Measurements from ENCODE around the gene SSPN.
"Not testable (repeated sequence)": the region's sequence is repeated elsewhere in the genome, so short reads cannot be mapped to it uniquely, and the experiment has no call there.

Gene SSPN

DNA sequence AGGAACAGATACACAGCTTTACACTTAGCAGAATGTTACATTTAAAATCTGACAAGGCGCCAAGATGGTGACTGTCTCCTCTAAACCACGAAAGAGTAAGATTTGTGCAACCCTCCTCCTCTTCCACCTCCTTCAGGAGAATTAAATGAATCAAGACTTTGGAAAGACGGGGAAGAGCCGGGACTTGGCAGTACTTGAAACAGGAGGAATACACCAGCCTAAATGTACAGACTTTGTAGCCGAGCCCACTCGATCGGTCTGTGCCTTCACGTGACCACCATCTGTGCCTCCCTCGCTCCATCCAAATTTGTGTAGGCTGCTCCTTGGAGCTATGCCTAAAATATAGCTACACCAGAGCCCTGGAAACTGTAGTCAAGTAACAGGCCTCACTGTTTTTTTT is 38.3 kb downstream of the SSPN start:
- no peak for DNase-seq

DNA sequence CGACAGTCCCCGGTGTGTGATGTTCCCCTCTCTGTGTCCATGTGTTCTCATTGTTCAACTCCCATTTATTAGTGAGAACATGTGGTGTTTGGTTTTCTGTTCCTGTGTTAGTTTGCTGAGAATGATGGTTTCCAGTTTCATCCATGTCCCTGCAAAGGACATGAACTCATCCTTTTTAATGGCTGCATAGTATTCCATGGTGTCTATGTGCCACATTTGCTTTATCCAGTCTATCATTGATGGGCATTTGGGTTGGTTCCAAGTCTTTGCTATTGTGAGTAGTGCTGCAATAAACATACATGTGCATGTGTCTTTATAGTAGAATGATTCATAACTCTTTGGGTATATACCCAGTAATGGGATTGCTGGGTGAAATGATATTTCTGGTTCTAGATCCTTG is 40.1 kb downstream of the SSPN start:
- not testable (repeated sequence) for DNase-seq

DNA sequence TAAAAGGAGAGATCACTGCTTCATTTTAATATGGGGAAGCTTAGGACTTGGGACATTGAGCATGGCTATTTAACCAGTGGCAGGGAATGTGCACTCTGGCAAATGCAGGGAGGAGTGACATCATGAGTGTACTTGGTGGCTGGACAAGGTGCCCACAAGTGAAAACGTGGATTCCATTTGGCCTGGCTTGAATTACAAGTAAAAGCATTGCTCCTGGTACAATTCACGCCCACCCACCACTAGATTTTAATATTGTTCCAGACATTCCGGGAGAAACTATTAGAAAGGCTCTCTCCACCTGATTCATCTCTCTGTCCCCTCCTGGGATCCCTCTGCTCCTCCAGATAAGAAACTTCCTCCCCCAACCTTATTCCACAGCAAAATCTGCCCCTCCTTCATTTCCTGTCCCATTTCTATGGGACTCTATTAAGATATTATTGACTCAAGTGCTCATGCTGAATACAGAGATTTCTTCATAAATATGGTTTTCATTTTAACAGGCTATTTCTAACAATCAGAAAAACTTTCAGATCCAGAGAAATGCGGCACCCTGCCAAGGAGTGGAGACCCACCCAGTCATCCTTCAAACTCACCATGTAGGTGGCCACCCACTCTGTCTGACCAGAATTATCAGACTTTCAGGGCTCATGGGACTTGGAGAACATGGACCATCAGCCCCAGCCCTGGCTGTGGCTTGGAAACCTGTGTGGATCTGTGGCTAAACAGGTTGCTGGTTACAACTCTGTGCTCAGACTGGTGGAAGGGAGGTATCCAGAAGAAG is 43.2 kb downstream of the SSPN start:
- DNase-seq: no peak

DNA sequence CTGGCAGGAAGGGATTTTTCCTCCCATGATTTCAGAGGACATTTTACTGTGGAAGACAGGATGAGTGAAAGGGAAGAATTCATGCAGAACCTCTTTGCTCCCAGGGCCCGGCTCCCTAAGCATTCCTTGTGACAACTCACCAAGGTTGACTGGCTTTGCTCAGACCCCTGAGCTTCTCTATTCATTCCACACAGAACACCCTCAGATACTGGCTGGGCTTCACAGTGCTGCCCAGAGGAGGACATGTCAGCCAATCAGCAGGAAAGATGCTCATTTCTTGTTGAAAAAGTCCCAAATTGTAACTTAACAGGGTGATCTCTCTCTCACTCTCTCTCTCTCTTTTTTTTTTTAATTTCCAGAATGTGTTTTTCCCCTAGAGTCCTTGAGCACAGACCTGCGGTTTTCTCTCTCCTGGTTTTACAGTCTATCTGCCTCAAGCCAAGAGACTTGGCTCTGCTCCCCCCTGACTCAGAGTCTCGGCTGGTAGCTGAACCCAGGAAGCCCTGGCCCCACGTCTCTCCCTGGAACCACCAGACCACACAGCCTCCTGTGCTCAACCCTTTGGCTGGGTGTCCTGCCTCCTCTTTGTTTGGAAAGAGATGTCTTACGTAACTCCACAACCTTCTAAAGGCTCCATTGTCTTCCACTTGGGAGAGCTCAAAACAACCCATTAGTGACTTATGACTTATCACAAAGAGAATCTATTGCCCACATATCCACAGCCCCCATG is 43.9 kb downstream of the SSPN start:
- DNase-seq: no peak

- no peak for DNase-seq
These were observed 44.8 kb downstream of the SSPN start for GRCh38 chr12:26239852-26240815.

GRCh38 chr12:26241080-26241479 is 45.7 kb downstream of the SSPN start:
- DNase-seq: no peak

DNA sequence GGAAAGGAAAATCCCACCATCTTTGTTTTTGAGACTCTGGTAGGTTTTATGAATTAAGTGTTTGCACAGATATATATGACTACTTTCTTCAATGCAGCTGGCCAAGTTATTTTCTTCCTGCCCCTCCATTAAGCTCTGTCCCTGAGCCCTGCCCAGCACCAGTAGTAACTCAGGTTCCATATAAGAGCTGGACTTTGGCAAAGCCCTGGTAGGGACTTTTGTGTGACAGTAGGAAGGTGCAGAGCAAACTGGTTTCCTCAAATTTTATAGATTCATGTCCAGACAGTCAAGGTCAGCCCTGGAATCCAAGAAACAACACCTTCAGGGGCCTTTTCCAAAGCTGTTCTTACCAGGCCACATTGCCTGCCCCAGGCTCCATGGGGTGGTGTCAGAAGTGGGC is 47.3 kb downstream of the SSPN start:
- DNase-seq: no peak

GRCh38 chr12:26244503-26244902 is 49.1 kb downstream of the SSPN start:
- no peak for DNase-seq

DNA sequence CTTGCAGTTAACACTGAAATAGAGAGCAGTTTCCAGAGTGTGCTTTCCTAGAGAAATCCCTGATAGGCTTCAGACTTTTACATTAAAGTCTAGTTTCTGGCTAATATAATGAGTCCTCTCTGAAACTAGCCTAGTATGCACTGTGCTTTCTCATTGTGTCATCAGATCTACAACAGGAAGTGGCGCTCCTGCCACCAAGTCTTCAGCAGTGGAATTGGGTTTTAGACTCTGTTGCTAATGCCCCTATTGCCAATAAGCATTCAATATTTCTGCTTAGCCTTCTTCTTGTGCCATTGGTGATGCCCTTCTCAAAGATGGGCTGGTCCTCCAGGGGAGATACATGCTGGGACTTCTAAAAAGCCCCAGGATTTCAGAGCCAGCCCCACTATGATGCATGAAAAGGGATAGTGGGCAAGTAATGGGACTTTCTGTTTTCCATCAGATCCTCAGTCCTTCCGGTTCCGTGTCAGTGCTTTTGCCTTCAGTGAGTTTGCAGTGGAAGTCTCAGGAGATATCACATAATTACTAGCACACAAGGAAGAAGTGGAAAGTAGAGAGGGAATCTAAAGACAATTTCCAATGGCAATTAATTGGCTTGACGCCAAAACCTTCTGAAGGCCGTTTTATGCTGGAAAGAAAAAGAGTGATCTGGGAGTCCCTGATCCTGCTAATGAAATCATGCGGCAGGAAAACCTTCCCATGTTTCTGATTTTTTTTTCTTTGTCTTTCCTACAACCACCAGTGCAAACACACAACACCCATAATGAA is 50.0 kb downstream of the SSPN start:
- no peak for DNase-seq

- no peak for DNase-seq
These were observed 51.3 kb downstream of the SSPN start for GRCh38 chr12:26246483-26247164.

- no peak for DNase-seq
These were observed 52.5 kb downstream of the SSPN start for GRCh38 chr12:26247873-26248272.

DNA sequence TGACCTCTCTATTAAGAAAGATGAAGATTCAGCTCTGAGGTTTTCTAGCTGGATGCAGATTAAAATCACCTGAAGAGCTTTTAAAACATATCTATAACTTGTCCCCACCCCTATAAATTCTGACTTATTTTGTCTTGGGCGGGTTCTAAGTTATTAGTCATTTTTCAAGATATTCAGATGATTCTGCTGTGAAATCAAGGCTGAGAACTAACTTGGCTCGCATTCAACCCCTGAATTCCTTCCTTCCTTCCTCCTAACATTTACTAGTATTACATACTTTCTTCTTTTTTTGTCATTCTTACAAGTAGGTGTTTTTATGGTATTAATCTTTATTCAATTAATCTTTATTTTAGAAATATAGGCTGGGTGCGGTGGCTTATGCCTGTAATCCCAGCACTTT is 55.4 kb downstream of the SSPN start:
- DNase-seq: no peak

- DNase-seq: no peak
These were observed 56.2 kb downstream of the SSPN start for GRCh38 chr12:26251600-26251999.

GRCh38 chr12:26252946-26253345 is 57.6 kb downstream of the SSPN start:
- DNase-seq: no peak

- DNase-seq: no peak
These were observed 60.7 kb downstream of the SSPN start for GRCh38 chr12:26255893-26256645.

DNA sequence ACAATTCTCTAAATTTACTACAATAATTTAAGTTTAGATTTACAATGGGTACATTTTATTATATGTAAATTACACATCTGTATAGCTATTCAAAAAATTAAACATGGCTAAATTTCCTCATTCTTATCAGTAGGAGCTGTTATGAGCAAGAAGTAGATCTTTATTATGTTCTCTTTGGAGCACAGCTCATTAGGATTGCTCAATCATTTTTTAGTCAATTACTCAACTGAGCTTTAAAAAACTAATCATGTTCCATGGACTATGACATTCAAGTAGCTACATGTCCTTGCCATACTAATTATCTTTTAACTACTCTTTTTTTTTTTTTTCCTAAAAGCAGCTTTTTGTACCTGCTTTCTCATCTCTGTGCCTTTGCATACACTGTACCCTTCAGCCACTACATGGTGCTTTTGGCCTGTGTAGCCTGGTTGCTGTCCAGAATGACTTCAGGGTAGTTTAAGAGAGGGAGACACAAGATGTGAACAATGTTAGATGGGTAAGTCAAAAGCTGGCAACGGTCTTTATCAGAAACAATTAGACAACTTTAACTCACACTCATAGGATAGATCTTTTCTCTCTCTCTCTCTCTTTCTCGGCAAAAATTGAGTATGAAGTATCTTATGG is 69.0 kb downstream of the SSPN start:
- no peak for DNase-seq

- DNase-seq: no peak
These were observed 70.2 kb downstream of the SSPN start for GRCh38 chr12:26265606-26266005.

- no peak for DNase-seq
These were observed 71.5 kb downstream of the SSPN start for GRCh38 chr12:26266881-26267280.

DNA sequence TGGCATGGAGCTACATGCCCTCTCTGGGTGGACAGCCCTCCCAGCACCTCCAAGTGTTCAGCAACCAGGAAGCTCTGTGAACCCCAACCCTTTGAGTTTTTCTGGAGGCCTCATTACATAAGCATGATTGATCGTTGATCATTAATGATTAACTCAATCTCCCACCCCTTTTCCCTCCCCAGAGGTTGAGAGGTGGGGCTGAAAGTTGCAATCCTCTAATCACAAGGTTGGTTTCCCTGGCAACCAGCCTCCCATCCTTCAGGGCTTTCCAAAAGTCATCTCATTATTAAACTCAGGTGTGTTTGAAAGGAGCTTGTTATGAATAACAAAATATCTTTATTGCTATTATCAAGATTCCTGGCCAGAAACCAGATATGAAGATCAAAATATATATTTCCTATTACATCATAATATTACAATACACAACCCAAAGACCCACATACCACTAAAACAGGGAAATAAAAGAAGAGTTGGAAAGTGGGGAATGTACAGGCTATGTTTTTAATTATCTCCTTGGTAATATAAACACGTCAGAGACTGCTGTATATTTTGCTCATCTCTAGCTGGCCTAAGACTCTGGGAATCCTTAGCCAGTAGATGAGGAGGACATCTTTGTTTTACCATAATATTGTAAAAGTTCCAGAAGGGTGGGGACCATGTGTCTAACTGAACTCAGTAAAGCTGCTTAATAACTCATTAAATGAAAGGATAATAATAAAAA is 73.6 kb downstream of the SSPN start:
- DNase-seq: no peak
